HEK293 (cell line): ENCODE measurements around the gene ZNF438.

ENCODE experiments used
- CTCF ChIA-PET: fragments of 350-600 bp; formaldehyde crosslinking; extraction: SDS; loops from one replicate; lab custom pipeline; 2021; ENCODE audit warnings: antibody characterized with exemption; lab: Yijun Ruan, JAX
- POLR2A ChIA-PET: fragments of 300-600 bp; formaldehyde crosslinking; extraction: SDS; loops from one replicate; lab custom pipeline; 2020; ENCODE audit warnings: antibody characterized with exemption, inconsistent platforms; lab: Yijun Ruan, JAX
- H3K27ac ChIP-seq: fragments of 200-500 bp; sonication (Bioruptor generic); 2 replicates; pipeline ENCODE4 v1.5.1; 2014; ENCODE audit warnings: low read depth, low read length, control low read depth, inconsistent platforms; ENCODE audit errors: extremely low read depth
- H3K36me3 ChIP-seq, 2 experiments: fragments of 200-500 bp in 1 of 2; sonication (Bioruptor generic) in 1 of 2; 1 replicate in 1 of 2; 2 replicates in 1 of 2; pipeline ENCODE4 v1.5.1; 2014 to 2017; ENCODE audit warnings: inconsistent platforms in 2 of 2, low read length in 2 of 2; ENCODE audit not compliant: control insufficient read depth in 2 of 2, insufficient read depth in 1 of 2
- H3K4me1 ChIP-seq: fragments of 200-500 bp; sonication (Bioruptor generic); 2 replicates; pipeline ENCODE4 v1.5.1; 2014; ENCODE audit warnings: mild to moderate bottlenecking, low read length, inconsistent platforms; ENCODE audit not compliant: control insufficient read depth, insufficient read depth
- H3K4me3 ChIP-seq: 2 replicates; pipeline ENCODE4 v1.5.1; 2011; ENCODE audit warnings: low read depth, mild to moderate bottlenecking, control low read depth, low read length, moderate library complexity
- H3K9me3 ChIP-seq: fragments of 200-500 bp; sonication (Bioruptor generic); 2 replicates; pipeline ENCODE4 v1.5.1; 2014; ENCODE audit warnings: low read depth, low read length, inconsistent platforms; ENCODE audit not compliant: control insufficient read depth, insufficient read depth
- BCL11A ChIP-seq: fragments of 450-650 bp; formaldehyde crosslinking; IDR thresholded peaks from 2 replicates; pipeline ENCODE4 v1.5.1; 2016; ENCODE audit warnings: low read depth, missing biosample characterization, missing genetic modification characterization
- BCL6B ChIP-seq: fragments of 450-650 bp; formaldehyde crosslinking; IDR thresholded peaks from 2 replicates; pipeline ENCODE4 v1.5.1; 2017; ENCODE audit warnings: missing biosample characterization, missing genetic modification characterization
- KLF9 ChIP-seq: fragments of 450-650 bp; formaldehyde crosslinking; IDR thresholded peaks from 2 replicates; pipeline ENCODE4 v1.5.1; 2016; ENCODE audit warnings: missing biosample characterization, missing genetic modification characterization, low read depth
- PBX3 ChIP-seq: sonication (generic); formaldehyde crosslinking; IDR thresholded peaks from 2 replicates; pipeline ENCODE4 v1.8.1; 2022; ENCODE audit warnings: mild to moderate bottlenecking, moderate library complexity, missing genetic modification reagents
- PRDM1 ChIP-seq: fragments of 450-650 bp; formaldehyde crosslinking; IDR thresholded peaks from 2 replicates; pipeline ENCODE4; 2016; ENCODE audit warnings: missing biosample characterization, missing genetic modification characterization
- SALL2 ChIP-seq: fragments of 450-650 bp; formaldehyde crosslinking; IDR thresholded peaks from 2 replicates; pipeline ENCODE4 v1.5.0; 2017; ENCODE audit warnings: missing biosample characterization, mild to moderate bottlenecking, missing genetic modification characterization, borderline replicate concordance
- SETDB1 ChIP-seq: IDR thresholded peaks from one replicate; pipeline ENCODE4 v1.6.1; 2017; ENCODE audit warnings: mild to moderate bottlenecking, low read length, moderate library complexity, mixed read lengths; ENCODE audit not compliant: insufficient read length
- TRIM28 ChIP-seq: IDR thresholded peaks from 2 replicates; pipeline ENCODE4 v1.6.1; 2011; ENCODE audit warnings: low read length, control low read depth, borderline replicate concordance
- ZEB2 ChIP-seq: fragments of 450-650 bp; formaldehyde crosslinking; IDR thresholded peaks from 2 replicates; pipeline ENCODE4 v1.5.1; 2016; ENCODE audit warnings: missing biosample characterization, missing genetic modification characterization
- ZNF133 ChIP-seq: fragments of 450-650 bp; formaldehyde crosslinking; IDR thresholded peaks from 2 replicates; pipeline ENCODE4 v1.5.1; 2016; ENCODE audit warnings: missing biosample characterization, missing genetic modification characterization
- ZNF221 ChIP-seq: fragments of 450-650 bp; formaldehyde crosslinking; IDR thresholded peaks from 2 replicates; pipeline ENCODE4 v1.5.1; 2017; ENCODE audit warnings: missing biosample characterization, missing genetic modification characterization, borderline replicate concordance
- ZNF274 ChIP-seq, 2 experiments: fragments of 200-500 bp in 1 of 2; fragments of 450-650 bp in 1 of 2; sonication (Bioruptor generic) in 1 of 2; formaldehyde crosslinking in 1 of 2; IDR thresholded peaks; 2 replicates each; pipeline versions ENCODE4 v1.5.1 to v1.6.1; 2014 to 2016; ENCODE audit warnings: borderline replicate concordance in 1 of 2, inconsistent platforms in 1 of 2, low read length in 1 of 2, missing biosample characterization in 1 of 2, missing genetic modification characterization in 1 of 2
- ZNF302 ChIP-seq: fragments of 450-650 bp; formaldehyde crosslinking; IDR thresholded peaks from 2 replicates; pipeline ENCODE4 v1.5.1; 2016; ENCODE audit warnings: missing biosample characterization, missing genetic modification characterization, low read depth
- ZNF513 ChIP-seq: fragments of 450-650 bp; IDR thresholded peaks from 2 replicates; pipeline ENCODE4 v1.5.1; 2018; ENCODE audit warnings: missing biosample characterization, missing genetic modification characterization
- ZNF530 ChIP-seq: fragments of 450-650 bp; formaldehyde crosslinking; IDR thresholded peaks from 2 replicates; pipeline ENCODE4 v1.5.1; 2016; ENCODE audit warnings: low read depth, missing biosample characterization, missing genetic modification characterization
- ZNF544 ChIP-seq: fragments of 450-650 bp; formaldehyde crosslinking; IDR thresholded peaks from 2 replicates; pipeline ENCODE4 v1.5.0; 2017; ENCODE audit warnings: missing biosample characterization, missing genetic modification characterization
- ZNF548 ChIP-seq: fragments of 450-650 bp; formaldehyde crosslinking; IDR thresholded peaks from 2 replicates; pipeline ENCODE4 v1.5.1; 2016; ENCODE audit warnings: missing biosample characterization, missing genetic modification characterization
- ZNF558 ChIP-seq: fragments of 450-650 bp; formaldehyde crosslinking; IDR thresholded peaks from 2 replicates; pipeline ENCODE4 v1.5.1; 2016; ENCODE audit warnings: missing biosample characterization, missing genetic modification characterization
- ZNF571 ChIP-seq: fragments of 450-650 bp; formaldehyde crosslinking; IDR thresholded peaks from 2 replicates; pipeline ENCODE4 v1.5.0; 2017; ENCODE audit warnings: missing biosample characterization, missing genetic modification characterization
- ZNF580 ChIP-seq: fragments of 450-650 bp; formaldehyde crosslinking; IDR thresholded peaks from 2 replicates; pipeline ENCODE4 v1.5.1; 2016; ENCODE audit warnings: missing biosample characterization, missing genetic modification characterization

Gene ZNF438

GRCh38 chr10:30832001-30832748, 199.5 kb downstream of the ZNF438 start:
- Histone ChIP-seq H3K4me3 (no peak overlapping the region), H3K27ac (no peak overlapping the region), H3K4me1 (no peaks in the 10 kb centered on the region), H3K9me3 (no peaks in the 10 kb centered on the region), H3K36me3 (no peaks in the 10 kb centered on the region)
- TF ChIP-seq ZEB2 (tag by site-specific recombination): no peak
- no peak for TF ChIP-seq ZNF274 (IDR thresholded peaks at IDR 0.05; ENCODE audit: low read length)
- TF ChIP-seq ZNF274 (tag by site-specific recombination; IDR thresholded peaks at IDR 0.05; ENCODE audit: borderline replicate concordance): no peak
- 0 out of 2 replicates have a peak, but pooled peaks have one; percentile 22 for TF ChIP-seq TRIM28
- no peak for TF ChIP-seq BCL11A (tag by site-specific recombination)
- TF ChIP-seq KLF9 (tag by site-specific recombination): no peak
- TF ChIP-seq BCL6B (tag by site-specific recombination): no peak
- TF ChIP-seq ZNF580: no peak
- TF ChIP-seq ZNF544 (tag by site-specific recombination): no peak
- TF ChIP-seq ZNF221 (tag by site-specific recombination): no peak
- TF ChIP-seq ZNF133 (tag by site-specific recombination): peak; percentile 80
- no peak for TF ChIP-seq PRDM1
- ChIA-PET POLR2A (no interaction called here), CTCF (no interaction called here)

- CTCF ChIA-PET: no interaction called here
- Histone ChIP-seq H3K27ac (no peak overlapping the region), H3K4me1 (no peaks in the 10 kb centered on the region), H3K4me3 (no peak overlapping the region), H3K36me3 (no peaks in the 10 kb centered on the region), H3K9me3 (no peaks in the 10 kb centered on the region)
- no peak for TF ChIP-seq ZNF548 (tag by site-specific recombination)
- no peak for TF ChIP-seq ZNF302 (tag by site-specific recombination)
- POLR2A ChIA-PET: no interaction called here
These were observed 200.2 kb downstream of the ZNF438 start for GRCh38 chr10:30831426-30831825.

- POLR2A ChIA-PET: interaction anchor here (0.7 kb wide), 1 partner anchor 16 kb away, joined by 3 read pairs; no protein-coding TSS in a partner anchor
- H3K4me1 ChIP-seq: no peaks in the 10 kb centered on the region
- no peak overlapping the region for H3K4me3 ChIP-seq
- CTCF ChIA-PET: no interaction called here
- no peak for TF ChIP-seq SALL2 (tag by site-specific recombination)
- TF ChIP-seq ZNF513 (tag by site-specific recombination): no peak
- TF ChIP-seq PBX3 (CRISPR knock-in tag): no peak
- no peak for TF ChIP-seq ZNF571 (tag by site-specific recombination)
- TF ChIP-seq ZNF530 (tag by site-specific recombination): no peak
- TF ChIP-seq SETDB1: no peak
- TF ChIP-seq ZNF558 (tag by site-specific recombination): no peak
- no peaks in the 10 kb centered on the region for H3K36me3 ChIP-seq
- H3K27ac ChIP-seq: no peak overlapping the region
- H3K9me3 ChIP-seq: no peaks in the 10 kb centered on the region
These were observed 201.1 kb downstream of the ZNF438 start for GRCh38 chr10:30830315-30831230.
